ENCODE results near the gene JAK2.

DNA sequence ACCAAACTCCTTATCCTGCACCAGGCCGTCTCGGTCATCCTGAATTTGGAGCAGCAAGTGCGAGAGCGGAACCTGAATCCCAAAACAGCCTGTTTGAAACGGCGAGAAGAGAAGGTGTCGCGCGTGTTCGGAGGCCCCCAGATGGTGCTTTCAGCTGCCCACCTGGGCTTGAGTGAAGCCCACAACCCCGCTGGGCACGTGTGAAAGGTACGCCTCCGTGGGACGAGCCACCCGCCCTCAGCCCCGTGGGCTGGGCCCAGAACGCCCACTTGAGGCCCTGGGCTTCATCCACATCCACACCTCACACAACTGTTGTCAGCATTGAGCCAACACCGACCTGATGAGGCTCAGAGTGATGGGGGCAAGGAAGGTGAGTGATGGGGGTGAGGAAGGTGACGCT, 127.6 kb downstream of the JAK2 start:
- no peak for TF ChIP-seq CHD2 (IDR thresholded peaks at IDR 0.05; ENCODE audit: low read length, partially characterized antibody)
- TF ChIP-seq KDM1A (IDR thresholded peaks at IDR 0.05; ENCODE audit: low read depth), result no peak
- TF ChIP-seq RAD21 (conservative IDR thresholded peaks at IDR 0.05 in 1 of 2, IDR thresholded peaks at IDR 0.05 in 1 of 2), result no peak

Data from A549 (cell line).